Measurements from ENCODE around the gene CHRM4. TPM values are rescaled to one million over a fixed set of nuclear protein-coding genes. Genes with fewer than 3 reads are reported as not detected.

Gene CHRM4
- total RNA-seq, 2 experiments from 2014 or later, result 0.09 TPM; not detected in 1

DNA sequence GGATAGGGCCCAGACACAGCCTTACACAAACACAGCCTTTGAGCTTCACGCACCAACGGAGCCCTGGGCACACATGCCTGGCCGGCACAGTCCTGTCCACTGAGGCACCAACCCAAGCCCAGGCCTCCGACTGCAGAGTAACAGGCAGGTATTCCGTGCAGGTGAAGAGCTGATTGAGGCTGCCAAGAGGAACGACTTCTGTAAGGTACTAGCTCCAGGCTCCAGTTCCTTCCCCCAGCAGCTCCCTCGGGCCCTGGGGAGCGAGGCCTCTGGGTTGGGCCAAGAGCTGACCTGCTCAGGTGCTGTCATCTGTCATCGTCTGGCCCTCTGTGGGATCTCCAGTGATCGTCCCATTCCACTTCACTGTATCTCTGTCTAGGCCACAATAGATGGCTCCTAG is 13.3 kb downstream of the CHRM4 start:
- POLR2A ChIA-PET, result interaction anchor here (1.0 to 1.2 kb wide), 2 partner anchors 17 to 18 kb away, joined by 3 read pairs; no protein-coding TSS in a partner anchor
- BruUV-seq (replicated peaks), result no TSS peak
- no peak for TF ChIP-seq EZH2phosphoT487 (IDR thresholded peaks at IDR 0.05; ENCODE audit: borderline replicate concordance, low read depth, low read length)
- TF ChIP-seq, protein P1, sequence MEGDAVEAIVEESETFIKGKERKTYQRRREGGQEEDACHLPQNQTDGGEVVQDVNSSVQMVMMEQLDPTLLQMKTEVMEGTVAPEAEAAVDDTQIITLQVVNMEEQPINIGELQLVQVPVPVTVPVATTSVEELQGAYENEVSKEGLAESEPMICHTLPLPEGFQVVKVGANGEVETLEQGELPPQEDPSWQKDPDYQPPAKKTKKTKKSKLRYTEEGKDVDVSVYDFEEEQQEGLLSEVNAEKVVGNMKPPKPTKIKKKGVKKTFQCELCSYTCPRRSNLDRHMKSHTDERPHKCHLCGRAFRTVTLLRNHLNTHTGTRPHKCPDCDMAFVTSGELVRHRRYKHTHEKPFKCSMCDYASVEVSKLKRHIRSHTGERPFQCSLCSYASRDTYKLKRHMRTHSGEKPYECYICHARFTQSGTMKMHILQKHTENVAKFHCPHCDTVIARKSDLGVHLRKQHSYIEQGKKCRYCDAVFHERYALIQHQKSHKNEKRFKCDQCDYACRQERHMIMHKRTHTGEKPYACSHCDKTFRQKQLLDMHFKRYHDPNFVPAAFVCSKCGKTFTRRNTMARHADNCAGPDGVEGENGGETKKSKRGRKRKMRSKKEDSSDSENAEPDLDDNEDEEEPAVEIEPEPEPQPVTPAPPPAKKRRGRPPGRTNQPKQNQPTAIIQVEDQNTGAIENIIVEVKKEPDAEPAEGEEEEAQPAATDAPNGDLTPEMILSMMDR (conservative IDR thresholded peaks at IDR 0.05; ENCODE audit: low read length), result no peak

DNA sequence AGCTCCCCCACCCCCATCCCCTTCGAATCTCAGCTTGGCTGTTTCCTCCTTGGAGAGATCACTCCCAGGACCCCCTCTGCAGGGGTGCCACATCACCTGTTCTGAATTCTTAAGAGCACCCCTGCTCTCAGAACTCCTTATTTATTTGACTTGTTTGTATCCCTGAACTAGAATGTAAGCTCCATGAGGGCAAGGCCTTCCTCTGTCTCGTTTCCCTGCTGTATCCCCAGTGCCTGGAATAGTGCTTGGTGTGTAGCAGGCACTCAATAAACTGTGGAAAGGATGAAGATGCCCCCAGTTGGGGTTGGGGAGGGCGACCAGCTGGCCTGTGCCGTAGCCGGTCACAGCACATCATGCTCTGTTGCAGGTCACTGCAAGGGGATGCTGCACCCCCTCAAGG is 13.7 kb downstream of the CHRM4 start:
- H3K9me3 ChIP-seq (ENCODE audit: low read length), result no peaks in the 10 kb centered on the region
- H4K20me1 ChIP-seq (ENCODE audit: insufficient read depth, low read length), result no peaks in the 10 kb centered on the region
- peaks cover 52% of the 10 kb centered on the region for H3K36me3 ChIP-seq (ENCODE audit: insufficient read depth, low read length)
- TSS peak; percentile 58 for BruUV-seq (replicated peaks)
- intact Hi-C loops (cut with micrococcal nuclease; ENCODE audit: unreplicated experiment), result no loop called here
- peaks cover 11% of the 10 kb centered on the region for H3K4me1 ChIP-seq (ENCODE audit: insufficient read depth, low read length, poor library complexity, severe bottlenecking)
- H3K4me3 ChIP-seq (ENCODE audit: low read depth, low read length, poor library complexity, severe bottlenecking), result no peak overlapping the region
- ChIA-PET CTCF (ENCODE audit: unreplicated experiment) (no interaction called here), POLR2A (interaction anchor here (1.0 to 1.2 kb wide), 2 partner anchors 17 to 18 kb away, joined by 3 read pairs; no protein-coding TSS in a partner anchor)
- H3K9me2 ChIP-seq (ENCODE audit: insufficient read depth, low read length), result no peaks in the 10 kb centered on the region
- no peak overlapping the region for H2AFZ ChIP-seq (ENCODE audit: low read length)
- no peak overlapping the region for H3K4me2 ChIP-seq (ENCODE audit: low read length)
- TF ChIP-seq EZH2phosphoT487 (IDR thresholded peaks at IDR 0.05; ENCODE audit: borderline replicate concordance, low read depth, low read length), result no peak
- TF ChIP-seq, protein P1 (conservative IDR thresholded peaks at IDR 0.05; ENCODE audit: low read length), result no peak
- H3K27ac ChIP-seq (ENCODE audit: low read depth, low read length, poor library complexity, severe bottlenecking), result no peak overlapping the region
- no peaks in the 10 kb centered on the region for H3K79me2 ChIP-seq (ENCODE audit: insufficient read depth, low read depth, low read length)
- DNase-seq (ENCODE audit: low spot score), result no peak

More for the DNA sequence above, 13.3 kb downstream of the CHRM4 start:
- no peak overlapping the region for H3K4me2 ChIP-seq (ENCODE audit: low read length)
- H3K79me2 ChIP-seq (ENCODE audit: insufficient read depth, low read depth, low read length), result no peaks in the 10 kb centered on the region
- H4K20me1 ChIP-seq (ENCODE audit: insufficient read depth, low read length), result no peaks in the 10 kb centered on the region
- H3K4me3 ChIP-seq (ENCODE audit: low read depth, low read length, poor library complexity, severe bottlenecking), result no peak overlapping the region
- intact Hi-C loops (cut with micrococcal nuclease; ENCODE audit: unreplicated experiment), result no loop called here
- no peak for DNase-seq (ENCODE audit: low spot score)
- CTCF ChIA-PET (ENCODE audit: unreplicated experiment), result no interaction called here
- peaks cover 52% of the 10 kb centered on the region for H3K36me3 ChIP-seq (ENCODE audit: insufficient read depth, low read length)
- H3K27ac ChIP-seq (ENCODE audit: low read depth, low read length, poor library complexity, severe bottlenecking), result no peak overlapping the region
- H3K9me2 ChIP-seq (ENCODE audit: insufficient read depth, low read length), result no peaks in the 10 kb centered on the region
- H3K9me3 ChIP-seq (ENCODE audit: low read length), result no peaks in the 10 kb centered on the region
- H3K4me1 ChIP-seq (ENCODE audit: insufficient read depth, low read length, poor library complexity, severe bottlenecking), result peaks cover 11% of the 10 kb centered on the region
- H2AFZ ChIP-seq (ENCODE audit: low read length), result no peak overlapping the region

DNA sequence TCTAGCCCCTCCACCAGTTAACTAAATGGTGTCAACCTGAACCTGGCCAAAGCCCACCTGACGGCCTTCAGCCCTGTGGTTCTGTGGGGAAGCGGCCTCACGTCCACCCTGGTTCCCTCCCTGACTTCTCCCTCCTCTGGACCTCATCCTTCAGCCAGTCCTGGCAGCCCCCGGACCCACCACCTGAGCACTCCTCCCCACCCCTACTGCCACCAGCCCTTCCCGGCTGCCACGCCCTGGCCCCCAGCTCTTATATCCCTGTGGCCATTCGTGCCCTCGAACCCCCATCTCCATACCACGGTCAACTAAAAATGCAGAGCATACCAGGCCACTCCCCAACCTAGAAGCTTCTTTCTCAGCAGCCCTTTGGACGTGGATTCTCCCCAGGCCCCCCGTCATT is 14.3 kb downstream of the CHRM4 start:
- Histone ChIP-seq H3K36me3 (ENCODE audit: insufficient read depth, low read length) (peaks cover 56% of the 10 kb centered on the region), H3K4me2 (ENCODE audit: low read length) (no peak overlapping the region), H3K9me2 (ENCODE audit: insufficient read depth, low read length) (no peaks in the 10 kb centered on the region), H4K20me1 (ENCODE audit: insufficient read depth, low read length) (no peaks in the 10 kb centered on the region), H3K9me3 (ENCODE audit: low read length) (no peaks in the 10 kb centered on the region), H2AFZ (ENCODE audit: low read length) (no peak overlapping the region), H3K4me1 (ENCODE audit: insufficient read depth, low read length, poor library complexity, severe bottlenecking) (peaks cover 11% of the 10 kb centered on the region), H3K79me2 (ENCODE audit: insufficient read depth, low read depth, low read length) (no peaks in the 10 kb centered on the region), H3K4me3 (ENCODE audit: low read depth, low read length, poor library complexity, severe bottlenecking) (no peak overlapping the region), H3K27ac (ENCODE audit: low read depth, low read length, poor library complexity, severe bottlenecking) (no peak overlapping the region)
- POLR2A ChIA-PET, result no interaction called here
- BruUV-seq (replicated peaks), result no TSS peak
- DNase-seq (ENCODE audit: low spot score), result no peak
- intact Hi-C loops (cut with micrococcal nuclease; ENCODE audit: unreplicated experiment), result no loop called here
- TF ChIP-seq, protein P1 (conservative IDR thresholded peaks at IDR 0.05; ENCODE audit: low read length), result no peak
- no peak for TF ChIP-seq EZH2phosphoT487 (IDR thresholded peaks at IDR 0.05; ENCODE audit: borderline replicate concordance, low read depth, low read length)
- CTCF ChIA-PET (ENCODE audit: unreplicated experiment), result no interaction called here
